ENCODE measurements around the gene NKRF. TPM values are rescaled to one million over a fixed set of nuclear protein-coding genes. Genes with fewer than 3 reads are reported as not detected.

NKRF gene
- total and polyA plus RNA-seq, 9 donors = 4.9 to 12.5 (median 9.5) TPM

- 25 to 33% (median 33%) methylated on average over 30 of the region's 30 CpGs for WGBS, 3 donors
- DNase-seq = peak in 3 of 5 donors; percentile 39 to 45 (median 42)
- intact Hi-C loops (cut with DNase I) = no loop called here
- no peaks in the 10 kb centered on the region for H3K9me3 ChIP-seq
- H3K4me3 ChIP-seq = peak overlapping the region; percentile 84
- H3K27me3 ChIP-seq = no peaks in the 10 kb centered on the region
- TF ChIP-seq, protein P1, sequence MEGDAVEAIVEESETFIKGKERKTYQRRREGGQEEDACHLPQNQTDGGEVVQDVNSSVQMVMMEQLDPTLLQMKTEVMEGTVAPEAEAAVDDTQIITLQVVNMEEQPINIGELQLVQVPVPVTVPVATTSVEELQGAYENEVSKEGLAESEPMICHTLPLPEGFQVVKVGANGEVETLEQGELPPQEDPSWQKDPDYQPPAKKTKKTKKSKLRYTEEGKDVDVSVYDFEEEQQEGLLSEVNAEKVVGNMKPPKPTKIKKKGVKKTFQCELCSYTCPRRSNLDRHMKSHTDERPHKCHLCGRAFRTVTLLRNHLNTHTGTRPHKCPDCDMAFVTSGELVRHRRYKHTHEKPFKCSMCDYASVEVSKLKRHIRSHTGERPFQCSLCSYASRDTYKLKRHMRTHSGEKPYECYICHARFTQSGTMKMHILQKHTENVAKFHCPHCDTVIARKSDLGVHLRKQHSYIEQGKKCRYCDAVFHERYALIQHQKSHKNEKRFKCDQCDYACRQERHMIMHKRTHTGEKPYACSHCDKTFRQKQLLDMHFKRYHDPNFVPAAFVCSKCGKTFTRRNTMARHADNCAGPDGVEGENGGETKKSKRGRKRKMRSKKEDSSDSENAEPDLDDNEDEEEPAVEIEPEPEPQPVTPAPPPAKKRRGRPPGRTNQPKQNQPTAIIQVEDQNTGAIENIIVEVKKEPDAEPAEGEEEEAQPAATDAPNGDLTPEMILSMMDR (IDR thresholded peaks at IDR 0.05) = no peak
- TF ChIP-seq EP300 (IDR thresholded peaks at IDR 0.05) (no peak), POLR2A (IDR thresholded peaks at IDR 0.05) (peak; percentile 81)
- H3K4me1 ChIP-seq (ENCODE audit: insufficient read depth) = no peaks in the 10 kb centered on the region
- peak overlapping the region; percentile 60 to 81 for H3K27ac ChIP-seq
- no peaks in the 10 kb centered on the region for H3K36me3 ChIP-seq
Measured at GRCh38 chrX:119573840-119574393, 32.3 kb downstream of the NKRF start.

GRCh38 chrX:119573222-119573621, 33.0 kb downstream of the NKRF start:
- intact Hi-C loops (cut with DNase I) = no loop called here
- WGBS, 3 donors = 42 to 51% (median 50%) methylated on average over 3 of the region's 3 CpGs
- Histone ChIP-seq H3K36me3 (no peaks in the 10 kb centered on the region), H3K4me3 (no peak overlapping the region), H3K9me3 (no peaks in the 10 kb centered on the region), H3K27ac (peak overlapping the region in 1 of 2 donors; percentile 81), H3K4me1 (ENCODE audit: insufficient read depth) (no peaks in the 10 kb centered on the region), H3K27me3 (no peaks in the 10 kb centered on the region)
- TF ChIP-seq, protein P1 (IDR thresholded peaks at IDR 0.05) = no peak
- TF ChIP-seq POLR2A (IDR thresholded peaks at IDR 0.05) (no peak), EP300 (IDR thresholded peaks at IDR 0.05) (no peak)
- no peak for DNase-seq

- H3K27me3 ChIP-seq = no peaks in the 10 kb centered on the region
- no peaks in the 10 kb centered on the region for H3K4me1 ChIP-seq (ENCODE audit: insufficient read depth)
- no peak for DNase-seq
- no peaks in the 10 kb centered on the region for H3K36me3 ChIP-seq
- intact Hi-C loops (cut with DNase I) = no loop called here
- H3K27ac ChIP-seq = no peak overlapping the region
- H3K4me3 ChIP-seq = no peak overlapping the region
- no peak for TF ChIP-seq EP300 (IDR thresholded peaks at IDR 0.05)
- no peak for TF ChIP-seq POLR2A (IDR thresholded peaks at IDR 0.05)
- TF ChIP-seq, protein P1 (IDR thresholded peaks at IDR 0.05) = no peak
- WGBS, 3 donors = 80 to 87% (median 83%) methylated on average over 6 of the region's 6 CpGs
- no peaks in the 10 kb centered on the region for H3K9me3 ChIP-seq
Measured at GRCh38 chrX:119570351-119570835, 35.8 kb downstream of the NKRF start.

DNA sequence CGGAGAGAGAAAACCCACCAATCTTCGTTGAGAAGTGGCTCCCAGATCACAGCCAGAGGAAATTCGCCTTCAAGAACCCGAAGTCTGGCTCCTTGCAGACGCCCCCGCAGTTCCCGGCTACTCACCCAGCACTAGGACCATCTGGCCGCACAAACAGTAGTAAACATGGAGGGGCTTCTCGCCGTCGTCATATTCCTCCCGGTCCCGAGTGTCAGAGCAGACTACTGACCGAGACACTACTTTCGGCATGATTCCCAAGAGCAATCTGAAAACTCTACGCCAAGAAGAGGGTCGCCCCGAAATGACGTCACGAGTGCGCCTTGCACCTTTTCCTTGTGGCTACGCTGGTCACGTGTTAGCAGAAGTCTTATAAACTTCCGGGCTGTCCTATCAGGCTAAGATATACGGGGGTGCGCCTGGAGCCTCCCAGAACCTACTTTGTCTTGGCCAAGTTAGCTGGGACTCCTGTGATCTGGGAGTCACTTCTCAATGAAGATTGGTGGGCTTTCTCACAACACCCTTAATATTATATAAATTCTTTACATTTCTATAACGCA, 41.0 kb downstream of the NKRF start, which contains the start of gene STEEP1:
Gene STEEP1 (minus strand): TSS at position 303 of the 557 bp plus-strand sequence. CDS start 54 bp downstream, at position 249.
- Histone ChIP-seq H3K36me3 (no peaks in the 10 kb centered on the region), H3K27me3 (no peaks in the 10 kb centered on the region), H3K4me3 (peak within 1 kb of the TSS; percentile 54), H3K27ac (peak within 1 kb of the TSS in 1 of 2 donors; percentile 41), H3K9me3 (no peaks in the 10 kb centered on the region), H3K4me1 (ENCODE audit: insufficient read depth) (no peaks in the 10 kb centered on the region)
- intact Hi-C loops (cut with DNase I) = no loop called here
- TF ChIP-seq POLR2A (IDR thresholded peaks at IDR 0.05) (no peak), EP300 (IDR thresholded peaks at IDR 0.05) (no peak)
- TF ChIP-seq, protein P1 (IDR thresholded peaks at IDR 0.05) = no peak
- DNase-seq = peak; percentile 80 to 91 (median 87)
- 21 to 35% (median 29%) methylated on average over 27 of the region's 27 CpGs for WGBS, 3 donors
